Body of pancreas (tissue), 4 donors: ENCODE data around the gene DSE.

Source experiments
- POLR2A ChIP-seq, 3 donors: fragments of 450-650 bp; IDR thresholded peaks; one replicate each; pipeline ENCODE4 v1.6.1; 2016; ENCODE audit warnings: antibody characterized with exemption in 3 of 3, mild to moderate bottlenecking in 2 of 3
- TF ChIP-seq, protein P1 (sequence below), 7 experiments: fragments of 450-650 bp in 4 of 7; fragments of 200-600 bp in 3 of 7; sonication (generic) in 3 of 7; IDR thresholded peaks; one replicate each; pipeline ENCODE4 v1.5.1; 2016 to 2019; ENCODE audit warnings: antibody characterized with exemption in 7 of 7

DNA sequence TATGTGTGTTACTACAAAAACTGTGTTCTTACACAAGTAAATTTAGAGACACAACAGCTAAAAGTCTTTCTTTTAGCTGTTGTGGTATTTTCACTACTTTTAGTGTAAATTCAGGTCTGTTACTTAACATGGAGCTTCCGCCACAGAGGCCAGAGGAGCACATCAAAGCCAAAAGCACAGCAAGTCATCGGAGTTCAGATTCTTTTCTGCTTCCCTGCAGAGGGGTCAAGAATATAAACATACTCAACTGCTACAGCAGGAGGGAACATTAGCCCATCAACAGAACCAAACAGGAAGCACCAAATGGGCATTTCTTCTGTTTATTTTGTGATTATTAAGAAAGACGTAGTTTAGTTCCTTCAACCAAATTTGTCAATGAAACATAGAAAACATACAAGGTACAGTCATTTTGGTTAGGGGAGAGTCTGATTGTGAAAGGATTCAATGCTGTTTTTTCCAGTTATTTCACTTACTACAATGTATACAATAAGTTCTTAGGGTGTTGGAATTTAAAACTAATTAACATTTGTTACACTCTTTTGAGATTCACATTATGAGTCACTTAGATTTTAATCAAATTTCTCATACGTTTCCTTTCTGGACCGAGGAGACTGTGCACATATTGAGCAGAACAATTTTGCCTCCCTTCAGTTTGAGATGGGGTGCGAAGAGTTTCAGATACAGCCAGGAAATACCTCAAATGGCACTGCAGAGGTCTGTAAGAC lies 42.8 kb upstream of the DSE start:
- TF ChIP-seq, protein P1, sequence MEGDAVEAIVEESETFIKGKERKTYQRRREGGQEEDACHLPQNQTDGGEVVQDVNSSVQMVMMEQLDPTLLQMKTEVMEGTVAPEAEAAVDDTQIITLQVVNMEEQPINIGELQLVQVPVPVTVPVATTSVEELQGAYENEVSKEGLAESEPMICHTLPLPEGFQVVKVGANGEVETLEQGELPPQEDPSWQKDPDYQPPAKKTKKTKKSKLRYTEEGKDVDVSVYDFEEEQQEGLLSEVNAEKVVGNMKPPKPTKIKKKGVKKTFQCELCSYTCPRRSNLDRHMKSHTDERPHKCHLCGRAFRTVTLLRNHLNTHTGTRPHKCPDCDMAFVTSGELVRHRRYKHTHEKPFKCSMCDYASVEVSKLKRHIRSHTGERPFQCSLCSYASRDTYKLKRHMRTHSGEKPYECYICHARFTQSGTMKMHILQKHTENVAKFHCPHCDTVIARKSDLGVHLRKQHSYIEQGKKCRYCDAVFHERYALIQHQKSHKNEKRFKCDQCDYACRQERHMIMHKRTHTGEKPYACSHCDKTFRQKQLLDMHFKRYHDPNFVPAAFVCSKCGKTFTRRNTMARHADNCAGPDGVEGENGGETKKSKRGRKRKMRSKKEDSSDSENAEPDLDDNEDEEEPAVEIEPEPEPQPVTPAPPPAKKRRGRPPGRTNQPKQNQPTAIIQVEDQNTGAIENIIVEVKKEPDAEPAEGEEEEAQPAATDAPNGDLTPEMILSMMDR (IDR thresholded peaks at IDR 0.05): no peak
- no peak for TF ChIP-seq POLR2A (IDR thresholded peaks at IDR 0.05)
